HG03571 (cell line): Measurements from ENCODE around the gene LRRC15.

Source experiments
- ATAC-seq: cut with Tn5 transposase; IDR thresholded peaks from one replicate; pipeline ENCODE4 v1.9.1; 2021; ENCODE audit not compliant: unreplicated experiment

Gene LRRC15

DNA sequence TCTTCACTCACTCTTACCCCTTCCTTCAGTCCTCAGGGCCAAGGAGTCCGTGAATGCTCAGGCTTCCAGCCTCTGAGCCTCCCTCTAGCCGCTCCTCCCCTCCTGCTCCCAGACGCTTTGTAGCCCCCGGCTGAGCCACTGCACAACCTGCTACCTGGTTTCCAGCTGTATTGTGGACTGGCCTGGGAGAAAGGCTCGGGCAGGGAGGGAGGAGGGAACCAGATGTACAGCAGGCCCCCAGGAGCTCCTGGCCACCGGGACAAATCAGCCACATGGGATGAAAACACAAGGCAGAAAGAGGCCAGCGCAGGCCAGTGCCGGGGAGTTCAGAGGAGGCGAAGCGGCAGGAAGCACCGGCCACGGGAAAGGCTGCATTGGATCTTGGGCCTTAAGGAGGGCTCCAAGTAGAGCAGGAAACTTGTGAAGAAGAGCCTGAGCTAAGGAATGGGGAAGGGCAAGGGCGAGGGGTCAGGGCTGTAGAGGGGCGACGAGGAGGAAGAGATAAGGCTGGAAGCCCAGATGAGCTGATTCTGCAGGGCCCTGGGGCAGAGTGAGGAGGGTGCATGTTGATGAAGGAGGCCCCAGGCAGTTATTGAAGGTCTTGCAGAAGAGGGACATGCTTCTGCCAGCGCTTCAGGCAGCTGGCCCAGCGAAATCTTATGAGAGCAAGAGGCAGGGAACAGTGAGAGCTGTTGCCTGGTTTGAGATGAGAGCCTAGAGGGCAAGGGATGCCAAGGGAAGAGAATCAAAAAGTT is 32.8 kb downstream of the LRRC15 start:
- ATAC-seq, result no peak

DNA sequence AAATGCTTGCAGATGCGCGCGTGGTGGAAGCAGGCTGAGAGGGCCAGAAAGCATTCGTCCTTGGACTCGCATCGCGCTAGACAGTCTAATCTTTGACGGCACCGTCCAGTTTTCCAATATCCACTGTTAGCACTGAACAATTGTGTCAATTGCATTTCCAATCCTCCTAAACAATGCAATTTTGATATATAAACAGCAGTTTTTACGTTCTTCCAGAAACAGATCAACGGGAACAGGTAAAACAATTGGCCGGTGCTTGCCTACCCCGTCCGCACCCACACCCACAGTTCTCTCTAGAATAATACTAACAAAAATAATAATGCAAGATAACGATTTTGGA is 35.6 kb downstream of the LRRC15 start:
- ATAC-seq, result no peak

DNA sequence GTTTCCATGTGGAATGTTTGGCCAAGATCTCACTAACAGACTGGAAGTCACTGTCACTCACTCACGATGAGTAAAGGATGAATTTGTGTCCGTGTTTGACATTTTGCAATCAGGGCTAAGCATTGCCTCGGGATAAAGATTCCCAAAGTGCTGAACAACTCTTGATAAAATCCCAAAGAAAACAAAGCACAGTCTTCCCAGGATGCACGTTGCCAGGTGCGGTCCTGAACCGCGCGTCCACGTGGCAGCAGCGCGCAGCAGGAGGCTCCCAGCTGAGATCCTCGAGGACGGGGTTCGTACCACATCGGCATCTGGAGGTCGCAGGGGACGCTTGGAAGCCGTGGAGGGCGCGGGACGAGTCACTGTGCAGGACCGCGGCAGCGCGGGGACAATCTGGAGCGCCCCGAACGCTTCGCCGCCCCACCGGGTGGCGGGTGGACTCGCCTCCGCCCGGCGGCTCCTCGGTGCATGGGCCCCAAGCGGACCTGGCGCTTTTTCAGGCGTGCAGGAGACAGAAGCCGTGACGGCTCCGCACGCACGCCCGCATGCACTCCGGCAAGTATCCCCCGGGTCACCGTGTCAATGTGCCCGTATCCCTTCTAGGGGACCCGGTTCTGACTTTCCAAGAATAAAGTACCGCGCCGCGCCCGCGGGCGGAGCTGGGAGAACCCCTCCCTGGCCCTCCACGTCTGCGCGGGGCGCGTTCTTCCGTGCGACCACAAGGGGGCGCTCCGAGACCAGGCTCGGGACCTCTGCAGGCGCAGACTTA is 36.1 kb downstream of the LRRC15 start:
- peak; percentile 80 for ATAC-seq

- ATAC-seq, result no peak
These were observed 36.7 kb downstream of the LRRC15 start for GRCh38 chr3:194332858-194333211.

- no peak for ATAC-seq
These were observed 39.0 kb downstream of the LRRC15 start for GRCh38 chr3:194330579-194330978.

- no peak for ATAC-seq
These were observed 39.4 kb downstream of the LRRC15 start for GRCh38 chr3:194330160-194330559.

DNA sequence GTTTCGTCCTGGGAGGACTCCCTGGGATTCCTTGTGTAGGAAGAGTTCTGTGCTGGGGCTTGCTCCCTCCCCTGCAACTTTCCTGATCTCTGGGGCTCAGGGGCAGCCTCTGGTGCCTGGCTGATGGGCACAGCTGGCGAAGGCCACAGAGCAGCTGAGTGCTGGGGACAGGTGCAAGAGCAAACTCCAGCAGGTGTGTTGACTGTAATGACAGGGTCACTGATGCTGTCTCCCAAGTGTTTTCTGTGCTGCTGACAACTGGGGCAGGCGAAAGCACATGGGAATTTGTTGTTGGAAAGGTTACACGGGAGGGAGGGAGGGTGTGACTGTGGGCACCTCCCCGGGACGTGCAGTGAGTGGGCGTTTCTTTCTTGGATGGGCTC is 40.0 kb downstream of the LRRC15 start:
- ATAC-seq, result no peak

GRCh38 chr3:194328942-194329582 is 40.5 kb downstream of the LRRC15 start:
- ATAC-seq, result no peak

DNA sequence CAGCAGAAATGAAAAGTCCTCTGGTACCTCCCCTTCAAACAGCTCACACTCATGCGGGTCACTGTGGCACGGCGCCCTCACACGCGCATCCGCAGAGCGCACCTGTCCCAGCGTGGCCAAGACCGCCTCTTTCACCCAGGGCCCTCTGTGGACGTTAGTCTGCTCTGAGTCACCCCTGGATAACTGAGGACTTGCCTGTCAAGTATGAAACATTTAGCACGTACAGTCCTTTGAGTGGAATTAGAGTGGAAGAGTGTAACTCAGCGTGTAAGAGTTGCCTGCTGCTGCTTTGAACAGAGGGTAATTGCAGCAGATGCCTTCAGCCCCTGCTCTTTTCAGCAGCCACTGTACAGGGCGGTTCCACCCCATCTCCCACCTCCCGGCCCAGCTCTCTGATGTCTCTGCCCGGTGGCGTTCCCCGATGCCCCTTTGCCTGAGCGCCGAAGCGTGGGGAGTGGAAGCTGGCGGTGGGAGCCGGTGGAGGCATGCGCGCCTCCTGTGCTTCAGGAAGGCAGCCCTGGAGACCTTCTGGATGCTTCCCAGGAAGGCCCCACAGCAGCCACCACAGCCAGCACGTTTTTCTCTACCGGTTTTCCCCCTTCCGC is 41.4 kb downstream of the LRRC15 start:
- ATAC-seq, result no peak

DNA sequence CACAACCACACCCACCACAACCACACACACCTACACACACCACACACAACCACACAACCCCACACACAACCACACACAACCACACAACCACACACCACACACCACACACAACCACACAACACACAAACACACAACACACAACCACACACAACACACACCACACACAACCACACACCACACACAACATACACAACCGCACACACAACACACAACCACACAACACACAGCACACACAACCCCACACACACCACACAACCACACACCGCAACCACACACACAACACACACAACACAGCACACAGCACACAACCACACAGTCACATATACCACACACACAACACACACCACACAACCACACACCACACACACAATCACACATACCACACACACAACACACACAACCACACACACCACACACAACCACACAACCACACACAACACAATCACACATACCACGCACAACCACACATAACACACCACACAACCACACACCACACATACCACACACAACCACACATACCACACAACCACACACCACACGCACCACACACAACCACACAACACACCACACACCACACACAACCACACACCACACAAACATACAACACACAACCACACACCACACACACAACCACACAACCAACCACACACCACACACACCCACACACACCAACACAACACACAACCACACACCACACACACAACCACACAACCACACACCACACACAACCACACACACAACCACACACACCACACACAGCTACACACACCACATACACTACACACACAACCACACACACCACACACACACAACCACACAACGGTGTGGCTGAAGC is 42.1 kb downstream of the LRRC15 start:
- no peak for ATAC-seq

GRCh38 chr3:194326968-194327217 is 42.6 kb downstream of the LRRC15 start:
- no peak for ATAC-seq

DNA sequence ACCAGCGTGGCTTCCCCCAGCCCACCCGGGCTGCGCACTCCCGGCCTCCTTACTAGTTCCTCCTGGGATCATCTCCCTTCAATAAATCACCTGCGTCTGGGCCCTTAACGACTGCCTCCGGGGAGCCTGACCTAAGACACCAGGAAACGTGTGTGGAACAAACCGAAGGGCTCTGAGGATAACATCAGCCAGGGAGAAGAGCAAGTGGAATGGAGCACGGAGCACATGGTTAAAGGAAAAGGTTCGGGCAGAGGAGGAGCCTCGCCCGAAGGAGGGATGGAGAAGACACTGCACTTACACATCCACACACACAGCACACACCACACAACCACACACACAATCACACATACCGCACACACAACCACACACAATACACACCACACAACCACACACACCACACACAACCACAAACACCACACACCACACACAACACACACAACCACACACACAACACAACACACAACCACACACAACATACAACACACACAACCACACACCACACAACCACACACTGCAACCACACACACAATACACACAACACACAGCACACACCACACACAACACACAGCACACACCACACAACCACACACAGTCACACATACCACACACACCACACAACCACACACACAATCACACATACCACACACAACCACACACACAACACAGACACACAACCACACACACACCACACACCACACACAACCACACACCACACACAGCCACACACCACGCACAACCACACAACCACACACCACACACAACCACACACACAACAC is 43.2 kb downstream of the LRRC15 start:
- ATAC-seq, result no peak

DNA sequence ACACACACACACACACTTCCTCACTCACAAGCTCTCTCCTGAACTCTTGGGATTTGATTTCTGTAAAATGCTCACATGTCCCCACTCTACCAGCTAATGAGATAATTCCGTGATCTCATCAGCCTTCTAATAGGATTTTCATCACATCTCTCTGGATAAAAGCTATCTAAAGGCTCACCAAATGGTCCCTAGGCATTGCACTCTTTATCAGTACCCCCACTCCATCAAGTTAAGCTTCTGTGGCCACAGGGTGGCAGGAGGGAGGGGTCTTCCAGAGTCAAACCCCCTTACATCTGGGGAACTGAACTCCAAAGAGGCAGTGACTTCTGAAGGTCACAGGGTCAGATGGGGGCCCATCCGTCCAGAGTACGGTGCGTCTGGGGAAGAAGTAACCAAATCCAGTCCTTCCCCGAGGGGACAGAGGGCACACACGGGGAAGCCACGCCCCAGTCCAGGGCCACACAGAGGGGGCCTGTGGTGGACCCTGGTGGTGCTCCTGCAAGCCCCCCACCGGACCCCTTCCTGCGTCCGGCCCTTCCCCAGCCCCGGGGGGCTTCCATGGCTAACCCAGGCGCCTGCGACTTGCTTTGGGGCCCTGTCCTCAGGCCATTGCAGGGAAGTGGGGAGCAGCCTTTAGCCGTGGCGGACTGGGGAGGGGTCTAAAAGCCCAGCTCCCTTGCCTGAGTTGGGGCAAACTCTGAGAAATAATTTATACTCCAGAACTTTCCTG is 44.0 kb downstream of the LRRC15 start:
- ATAC-seq, result no peak

- ATAC-seq, result no peak
These were observed 44.7 kb downstream of the LRRC15 start for GRCh38 chr3:194324823-194325327.

DNA sequence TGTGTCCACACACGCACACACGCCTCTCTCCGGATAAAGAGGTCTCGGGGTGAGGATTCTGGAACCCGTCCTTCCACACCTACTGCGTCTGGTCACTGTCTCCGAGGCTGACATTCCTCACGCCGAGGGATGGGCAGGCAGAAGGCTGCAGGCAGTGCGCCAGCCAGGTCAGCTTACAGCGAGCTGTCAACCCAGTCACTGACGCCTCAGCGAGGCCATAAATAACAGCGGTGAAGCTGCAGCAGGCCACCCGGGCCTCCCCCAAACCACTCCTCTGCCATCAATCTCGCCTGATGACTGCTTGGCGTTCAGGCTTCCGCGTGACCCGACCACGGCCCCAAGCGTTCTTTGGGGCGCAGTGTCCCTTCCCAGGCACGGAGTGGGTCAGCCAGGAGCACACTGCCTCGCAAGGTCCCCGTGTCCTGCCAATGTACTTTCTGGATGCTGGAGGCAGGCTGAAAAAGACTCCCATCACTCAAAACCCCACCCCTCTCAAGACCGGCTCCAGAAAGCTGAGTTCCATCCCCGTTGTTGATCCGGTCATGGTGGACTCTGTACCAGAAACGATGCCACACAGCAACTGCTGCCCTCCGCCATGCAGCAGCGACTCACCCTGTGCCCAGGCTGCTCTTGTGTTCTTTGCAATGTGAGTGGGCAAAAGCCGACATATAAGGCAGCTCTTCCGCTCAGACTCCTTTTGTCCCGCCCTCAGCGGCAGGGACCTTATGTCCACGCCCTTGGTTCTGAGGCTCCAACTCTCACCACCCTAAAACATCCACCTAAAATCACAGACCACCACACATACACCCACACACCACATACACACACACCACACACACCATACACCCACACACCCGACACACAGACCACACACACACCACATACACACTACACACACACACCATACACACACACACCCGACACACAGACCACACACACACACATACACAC is 45.5 kb downstream of the LRRC15 start:
- peak; percentile 45 for ATAC-seq

GRCh38 chr3:194322678-194323211 is 46.8 kb downstream of the LRRC15 start:
- ATAC-seq, result no peak

DNA sequence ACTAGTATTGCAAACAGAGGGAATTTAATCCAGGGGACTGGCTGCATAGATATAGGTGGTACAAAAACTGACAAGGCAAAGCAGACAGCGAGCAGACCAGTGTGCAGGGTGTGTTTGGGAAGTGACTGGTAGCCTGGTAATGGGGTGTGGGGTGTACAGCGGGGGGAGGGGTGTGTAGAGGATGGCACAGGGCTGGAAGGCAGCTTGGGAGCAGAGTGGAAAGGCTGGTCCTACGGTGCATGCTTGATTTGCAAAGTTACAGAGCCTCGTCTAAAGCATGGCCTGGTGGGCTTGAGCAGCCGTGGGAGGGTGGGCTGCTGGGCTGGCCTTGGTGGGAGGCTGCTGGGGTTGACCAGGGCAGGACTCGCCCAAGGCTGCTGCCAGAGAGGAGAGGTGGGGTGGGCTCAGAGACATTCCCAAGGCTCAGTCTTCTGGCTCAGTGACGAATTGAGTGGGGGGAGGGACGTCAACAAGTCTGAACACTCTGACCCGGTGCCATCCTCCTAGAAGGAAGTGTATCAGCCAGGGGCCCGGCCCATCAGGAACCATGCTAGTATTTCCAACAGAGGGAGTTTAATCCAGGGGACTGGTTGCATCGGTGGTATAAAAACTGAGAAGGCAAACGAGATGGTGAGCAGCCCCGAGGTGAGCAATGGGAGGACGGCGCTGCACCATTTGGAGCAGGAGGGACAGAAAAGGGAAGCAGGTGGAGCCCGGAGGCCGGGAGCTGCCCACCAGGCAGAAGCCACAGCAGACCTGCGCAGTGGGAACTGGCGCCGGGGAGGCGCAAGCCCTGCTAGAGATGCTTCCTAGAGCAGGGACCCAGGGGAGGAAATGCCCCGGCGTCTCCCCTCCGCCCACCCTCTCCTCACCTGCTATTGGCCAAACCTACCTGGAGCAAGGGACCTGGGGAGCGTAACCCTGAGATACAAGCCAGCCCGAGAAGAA is 47.6 kb downstream of the LRRC15 start:
- no peak for ATAC-seq
